ENCODE data around the gene PHACTR3. TPM values are rescaled to one million over a fixed set of nuclear protein-coding genes. Genes with fewer than 3 reads are reported as not detected.

Gene PHACTR3
- total RNA-seq, 1 experiment from 2014 or later = not detected

- H3K27ac Mint-ChIP-seq = no peak overlapping the region
- peaks cover 42% of the 10 kb centered on the region for H3K27me3 Mint-ChIP-seq (ENCODE audit: low read depth)
- Histone ChIP-seq H3K79me1 (ENCODE audit: insufficient read depth, low read depth, low read length, poor library complexity, severe bottlenecking) (no peaks in the 10 kb centered on the region), H3K18ac (ENCODE audit: insufficient read length, low read depth, low read length) (no peak overlapping the region), H3K79me2 (ENCODE audit: insufficient read depth, low read length) (no peaks in the 10 kb centered on the region), H2BK12ac (ENCODE audit: insufficient read length, low read depth, low read length) (no peak overlapping the region), H4K91ac (ENCODE audit: insufficient read length, low read depth, low read length) (no peak overlapping the region), H2BK15ac (ENCODE audit: low read depth, low read length) (no peak overlapping the region), H4K20me1 (ENCODE audit: control insufficient read depth, insufficient read depth, insufficient read length) (no peaks in the 10 kb centered on the region), H3K14ac (ENCODE audit: insufficient read depth, low read length) (no peak overlapping the region), H3K4ac (ENCODE audit: low read depth, low read length) (no peak overlapping the region), H2BK20ac (ENCODE audit: low read depth, low read length, poor library complexity, severe bottlenecking) (no peak overlapping the region), H2BK5ac (ENCODE audit: insufficient read length, low read length) (no peak overlapping the region), H2AK5ac (ENCODE audit: insufficient read length, low read length) (no peak overlapping the region), H2BK120ac (ENCODE audit: low read depth, low read length, poor library complexity, severe bottlenecking) (no peak overlapping the region), H3K27me3 (ENCODE audit: insufficient read depth, low read length) (peaks cover 5% of the 10 kb centered on the region; the same call in 1 of the 2 replicates), H3K56ac (ENCODE audit: insufficient read length, low read depth, low read length) (no peak overlapping the region), H3T11ph (ENCODE audit: low read length) (no peak overlapping the region), H3K23ac (ENCODE audit: insufficient read length, low read depth, low read length) (no peak overlapping the region), H4K5ac (ENCODE audit: insufficient read length, low read depth, low read length) (no peak overlapping the region), H3K4me1 (ENCODE audit: insufficient read depth, low read length) (no peaks in the 10 kb centered on the region), H3K27ac (ENCODE audit: insufficient read length, low read depth, low read length) (no peak overlapping the region), H3K9ac (ENCODE audit: extremely low read depth, insufficient read length, low read length) (no peak overlapping the region), H3K9me3 (ENCODE audit: control insufficient read depth, low read depth, low read length) (no peaks in the 10 kb centered on the region), H3K4me2 (ENCODE audit: insufficient read depth, insufficient read length, low read length) (no peak overlapping the region), H3K23me2 (ENCODE audit: insufficient read length, low read depth, low read length, poor library complexity, severe bottlenecking) (no peaks in the 10 kb centered on the region), H4K8ac (replicated peaks; ENCODE audit: insufficient read length, low read depth, low read length) (no peak overlapping the region), H2AFZ (ENCODE audit: low read length) (no peak overlapping the region)
- WGBS (ENCODE audit: extremely low coverage, insufficient read length, low lambda C conversion rate) = no CpG with 5 or more reads among the region's 11 CpGs
- no peak for DNase-seq
- peaks cover 0 to 5% (median 2%) of the 10 kb centered on the region in 3 experiments; a peak in 3 of 7 replicates for H3K36me3 Mint-ChIP-seq (ENCODE audit: insufficient read depth in 1 of 3, low read depth in 3 of 3)
- H3K4me3 Mint-ChIP-seq = no peak overlapping the region; a peak in 1 of 5 replicates
- H3K4me1 Mint-ChIP-seq = no peaks in the 10 kb centered on the region
- TF ChIP-seq CTCF (conservative IDR thresholded peaks at IDR 0.05) = no peak
- peaks cover 0 to 89% of the 10 kb centered on the region in 2 experiments; a peak in 2 of 5 replicates for H3K9me3 Mint-ChIP-seq
Observed at GRCh38 chr20:59744756-59745155, 140.4 kb downstream of the PHACTR3 start.

All from H9 (cell line).